ENCODE data around the gene GPR68.

GPR68 gene

GRCh38 chr14:91233936-91234790 lies 10.3 kb downstream of the GPR68 start:
- Histone ChIP-seq H4K20me1 (peaks cover 0 to 13% (median 5%) of the 10 kb centered on the region in 11 experiments; a peak in 15 of 22 replicates), H3K9ac (no peak overlapping the region)

GRCh38 chr14:91232603-91233002 lies 11.9 kb downstream of the GPR68 start:
- H4K20me1 ChIP-seq = peaks cover 0 to 29% (median 18%) of the 10 kb centered on the region in 11 experiments; a peak in 16 of 22 replicates
- no peak overlapping the region for H3K9ac ChIP-seq
- no peak overlapping the region for H3K4me3 ChIP-seq
- peaks cover 45 to 73% (median 52%) of the 10 kb centered on the region in 10 experiments for H3K4me1 ChIP-seq
- no peak for TF ChIP-seq Cebpa-rat (IDR thresholded peaks at IDR 0.05)
- peak overlapping the region in 1 of 11 experiments; percentile 14; a peak in 2 of 22 replicates for H3K27ac ChIP-seq
- H3K36me3 ChIP-seq = peaks cover 0 to 13% (median 0%) of the 10 kb centered on the region in 11 experiments; a peak in 5 of 22 replicates
- no peaks in the 10 kb centered on the region for H3K27me3 ChIP-seq
- peaks cover 0 to 30% (median 9%) of the 10 kb centered on the region in 11 experiments; a peak in 13 of 22 replicates for H3K9me3 ChIP-seq (replicated peaks in 1 of 11)
- H3K4me2 ChIP-seq = peak overlapping the region in 8 of 11 experiments; percentile 19 to 97 (median 90); a peak in 11 of 22 replicates

More at GRCh38 chr14:91233936-91234790, 10.3 kb downstream of the GPR68 start:
- Histone ChIP-seq H3K4me2 (peak overlapping the region in 2 of 11 experiments; percentile 26 to 87; a peak in 1 of 22 replicates), H3K27me3 (no peaks in the 10 kb centered on the region), H3K4me1 (peaks cover 29 to 73% (median 37%) of the 10 kb centered on the region in 10 experiments), H3K36me3 (peaks cover 0 to 13% (median 0%) of the 10 kb centered on the region in 11 experiments; a peak in 5 of 22 replicates), H3K4me3 (no peak overlapping the region), H3K27ac (no peak overlapping the region), H3K9me3 (replicated peaks in 1 of 11) (peaks cover 0 to 30% (median 9%) of the 10 kb centered on the region in 11 experiments; a peak in 13 of 22 replicates)
- TF ChIP-seq Cebpa-rat (IDR thresholded peaks at IDR 0.05) = no peak

- Histone ChIP-seq H3K27ac (peak overlapping the region in 3 of 11 experiments; percentile 14 to 45 (median 35); a peak in 6 of 22 replicates), H3K4me2 (peak overlapping the region in 9 of 11 experiments; percentile 19 to 97 (median 90); a peak in 16 of 22 replicates)
Observed at GRCh38 chr14:91232052-91232451, 12.5 kb downstream of the GPR68 start.

GRCh38 chr14:91231446-91231845 lies 13.1 kb downstream of the GPR68 start:
- TF ChIP-seq Cebpa-rat (IDR thresholded peaks at IDR 0.05) = no peak
- Histone ChIP-seq H3K36me3 (peaks cover 0 to 13% (median 0%) of the 10 kb centered on the region in 11 experiments; a peak in 6 of 22 replicates), H4K20me1 (peaks cover 0 to 32% (median 18%) of the 10 kb centered on the region in 11 experiments; a peak in 16 of 22 replicates), H3K27ac (peak overlapping the region in 3 of 11 experiments; percentile 14 to 45 (median 35); a peak in 6 of 22 replicates), H3K4me1 (peaks cover 56 to 73% (median 64%) of the 10 kb centered on the region in 10 experiments), H3K4me2 (peak overlapping the region in 10 of 11 experiments; percentile 5 to 97 (median 90); a peak in 18 of 22 replicates), H3K27me3 (no peaks in the 10 kb centered on the region), H3K9me3 (replicated peaks in 1 of 11) (peaks cover 0 to 30% (median 9%) of the 10 kb centered on the region in 11 experiments; a peak in 13 of 22 replicates), H3K4me3 (no peak overlapping the region), H3K9ac (no peak overlapping the region)

More at GRCh38 chr14:91232052-91232451, 12.5 kb downstream of the GPR68 start:
- Histone ChIP-seq H4K20me1 (peaks cover 0 to 32% (median 18%) of the 10 kb centered on the region in 11 experiments; a peak in 16 of 22 replicates), H3K4me1 (peaks cover 50 to 73% (median 58%) of the 10 kb centered on the region in 10 experiments), H3K9ac (no peak overlapping the region), H3K4me3 (no peak overlapping the region), H3K27me3 (no peaks in the 10 kb centered on the region), H3K9me3 (replicated peaks in 1 of 11) (peaks cover 0 to 30% (median 9%) of the 10 kb centered on the region in 11 experiments; a peak in 13 of 22 replicates), H3K36me3 (peaks cover 0 to 13% (median 0%) of the 10 kb centered on the region in 11 experiments; a peak in 6 of 22 replicates)
- TF ChIP-seq Cebpa-rat (IDR thresholded peaks at IDR 0.05) = no peak

GRCh38 chr14:91230397-91231035 lies 14.0 kb downstream of the GPR68 start:
- peaks cover 0 to 13% (median 0%) of the 10 kb centered on the region in 11 experiments; a peak in 6 of 22 replicates for H3K36me3 ChIP-seq
- peak overlapping the region in 4 of 11 experiments; percentile 21 to 62 (median 42); a peak in 8 of 22 replicates for H3K27ac ChIP-seq
- peaks cover 62 to 75% (median 70%) of the 10 kb centered on the region in 10 experiments for H3K4me1 ChIP-seq
- H3K4me3 ChIP-seq = no peak overlapping the region; a peak in 1 of 20 replicates
- TF ChIP-seq Cebpa-rat (IDR thresholded peaks at IDR 0.05) = no peak
- no peak overlapping the region for H3K9ac ChIP-seq
- H3K4me2 ChIP-seq = peak overlapping the region; percentile 70 to 97 (median 89)
- peaks cover 0 to 30% (median 9%) of the 10 kb centered on the region in 11 experiments; a peak in 13 of 22 replicates for H3K9me3 ChIP-seq (replicated peaks in 1 of 11)
- no peaks in the 10 kb centered on the region for H3K27me3 ChIP-seq
- H4K20me1 ChIP-seq = peaks cover 0 to 32% (median 18%) of the 10 kb centered on the region in 11 experiments; a peak in 16 of 22 replicates

- Histone ChIP-seq H3K27me3 (no peaks in the 10 kb centered on the region), H3K9me3 (replicated peaks in 1 of 11) (peaks cover 0 to 30% (median 9%) of the 10 kb centered on the region in 11 experiments; a peak in 13 of 22 replicates), H3K4me2 (peak overlapping the region; percentile 70 to 97 (median 89)), H4K20me1 (peaks cover 0 to 32% (median 18%) of the 10 kb centered on the region in 11 experiments; a peak in 16 of 22 replicates), H3K27ac (peak overlapping the region in 4 of 11 experiments; percentile 21 to 62 (median 42); a peak in 10 of 22 replicates), H3K4me1 (peaks cover 62 to 78% (median 70%) of the 10 kb centered on the region in 10 experiments), H3K36me3 (peaks cover 3 to 20% (median 7%) of the 10 kb centered on the region in 11 experiments; a peak in 20 of 22 replicates), H3K9ac (peak overlapping the region in 1 of 11 experiments; percentile 21; a peak in 1 of 22 replicates), H3K4me3 (peak overlapping the region in 2 of 10 experiments; percentile 23 to 27; a peak in 2 of 20 replicates)
- TF ChIP-seq Cebpa-rat (IDR thresholded peaks at IDR 0.05) = no peak
Observed at GRCh38 chr14:91229743-91230200, 14.7 kb downstream of the GPR68 start.

GRCh38 chr14:91229005-91229382 lies 15.5 kb downstream of the GPR68 start:
- Histone ChIP-seq H3K9ac (0 out of 22 replicates have a peak overlapping the region, but pooled peaks of 1 of the 11 experiments have one; percentile 9), H3K9me3 (replicated peaks in 1 of 11) (peaks cover 0 to 25% (median 9%) of the 10 kb centered on the region in 11 experiments; a peak in 13 of 22 replicates), H3K4me3 (peak overlapping the region in 1 of 10 experiments; percentile 23; a peak in 1 of 20 replicates), H3K27ac (peak overlapping the region in 5 of 11 experiments; percentile 5 to 32 (median 19); a peak in 5 of 22 replicates), H3K4me1 (peaks cover 62 to 78% (median 71%) of the 10 kb centered on the region in 10 experiments), H3K4me2 (peak overlapping the region; percentile 70 to 97 (median 89)), H3K36me3 (peaks cover 9 to 28% (median 14%) of the 10 kb centered on the region in 11 experiments; a peak in 20 of 22 replicates), H4K20me1 (peaks cover 0 to 32% (median 18%) of the 10 kb centered on the region in 11 experiments; a peak in 16 of 22 replicates), H3K27me3 (no peaks in the 10 kb centered on the region)
- TF ChIP-seq Cebpa-rat (IDR thresholded peaks at IDR 0.05) = no peak
